Erythroblast (primary cell): Measurements from ENCODE around the gene MCRS1.

ENCODE experiments used
- DNase-seq, 2 experiments: peaks; one replicate each; lab custom pipeline; 2025; lab: John Stamatoyannopoulos, UW
- GATA1 ChIP-seq: IDR thresholded peaks from 2 replicates; pipeline ENCODE4 v1.6.1; 2011; ENCODE audit warnings: low read depth, mild to moderate bottlenecking, control low read depth, low read length, moderate library complexity
- POLR2A ChIP-seq: IDR thresholded peaks from 2 replicates; pipeline ENCODE4 v1.6.1; 2011; ENCODE audit warnings: mild to moderate bottlenecking, low read length

MCRS1 gene

DNA sequence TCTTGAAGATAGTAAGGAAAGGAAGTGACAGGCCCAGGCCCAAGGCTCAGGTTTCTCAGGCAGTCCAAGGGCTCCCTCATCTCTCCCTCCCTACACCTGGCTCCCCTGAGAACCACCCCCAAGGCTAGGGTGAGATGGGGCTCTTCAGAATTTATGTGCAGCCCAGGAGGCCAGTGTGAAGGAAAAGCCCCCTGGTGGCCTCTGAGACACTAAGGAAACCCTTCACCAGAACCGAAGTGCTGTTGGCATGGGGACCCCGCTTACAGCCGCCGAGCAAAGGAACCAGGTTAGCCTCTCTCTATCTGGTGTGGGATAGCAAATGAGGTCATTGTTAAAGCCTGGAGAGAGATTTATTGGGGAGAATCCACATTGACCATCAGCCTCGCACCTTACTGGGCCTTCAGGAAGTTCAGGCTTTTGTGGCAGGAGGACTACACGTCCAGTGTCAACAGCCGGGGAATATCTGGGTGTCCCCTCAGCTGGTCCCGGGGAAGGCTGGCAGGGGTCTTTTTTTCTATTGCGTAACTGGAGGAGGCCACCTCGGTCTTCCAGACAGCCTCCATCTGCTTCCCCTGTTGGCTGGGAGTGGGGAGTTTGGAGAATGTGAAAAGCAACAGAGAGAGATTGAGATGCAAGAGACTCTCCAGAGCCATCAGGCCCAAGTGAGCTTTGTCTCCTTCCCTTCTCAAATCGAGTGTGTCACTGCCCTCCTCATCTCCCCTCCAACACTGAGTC is 19.4 kb upstream of the MCRS1 start:
- peak in 1 of 2 experiments; percentile 6 for DNase-seq
- TF ChIP-seq POLR2A: no peak
- TF ChIP-seq GATA1: no peak

DNA sequence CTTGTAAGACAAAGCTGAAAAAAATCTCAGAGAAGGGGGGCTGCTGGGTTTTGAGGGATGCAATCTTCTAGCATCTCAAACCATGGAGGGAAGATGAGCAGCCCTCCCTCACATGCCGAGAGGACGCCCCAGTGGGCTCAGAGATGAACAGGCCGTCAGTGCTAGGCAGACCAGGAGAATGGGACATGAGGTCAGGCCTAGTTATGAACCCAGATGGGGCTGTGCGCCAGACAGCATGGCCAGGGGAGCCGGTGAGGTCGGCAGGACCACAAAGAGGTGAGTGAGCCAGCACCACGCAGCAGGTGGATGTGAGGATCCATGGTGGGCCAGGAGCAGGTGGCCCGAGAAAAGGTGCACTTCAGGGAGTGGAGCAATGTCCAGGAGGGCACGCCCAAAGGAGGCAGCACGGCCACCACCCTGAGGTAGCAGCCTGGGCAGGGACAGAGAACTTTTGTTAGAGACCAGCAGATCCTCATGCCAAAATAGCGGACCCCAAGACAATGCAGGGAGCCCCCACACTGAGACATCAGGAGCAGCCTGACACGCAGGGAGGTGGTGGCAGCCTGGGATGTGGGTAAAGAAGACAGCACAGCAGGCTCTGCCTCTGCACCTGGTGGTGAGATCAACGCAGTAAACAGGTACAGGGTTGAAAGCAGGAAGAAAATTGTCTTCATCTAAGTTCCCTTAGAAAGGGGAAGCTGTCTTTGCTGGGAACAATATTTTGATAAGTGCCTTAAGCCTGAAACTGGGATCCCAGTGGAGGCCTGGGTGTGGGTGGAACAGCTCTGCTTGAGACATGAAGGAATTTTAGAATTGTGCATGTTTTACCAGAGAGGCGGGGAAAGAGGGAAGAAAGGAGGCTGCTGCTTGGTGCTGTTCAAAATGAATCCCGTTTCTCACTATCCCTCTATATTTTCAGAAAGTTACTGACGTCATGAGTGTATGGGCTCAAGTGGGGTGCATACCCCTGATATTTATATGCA is 17.8 kb upstream of the MCRS1 start:
- TF ChIP-seq POLR2A (no peak), GATA1 (no peak)
- DNase-seq: no peak

DNA sequence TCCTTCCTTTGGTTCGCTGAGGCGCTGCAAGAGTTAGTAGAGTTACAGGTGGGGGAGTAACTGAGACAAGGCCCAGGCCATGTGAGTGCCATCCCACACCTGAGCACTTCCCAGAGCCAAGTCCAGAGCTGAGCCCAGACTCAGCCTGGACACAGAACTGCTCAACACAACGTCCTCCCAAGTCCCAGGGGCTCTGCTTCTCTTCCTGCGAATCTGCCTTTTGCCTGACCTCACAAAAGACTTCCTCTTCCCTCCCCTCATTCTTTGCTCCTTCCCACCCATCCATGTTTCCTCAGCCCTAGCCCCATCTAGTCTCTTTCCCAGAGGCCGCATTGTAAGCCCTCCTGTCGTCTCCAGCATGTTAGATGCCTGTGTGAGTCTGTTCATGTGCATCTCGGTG is 16.6 kb upstream of the MCRS1 start:
- no peak for DNase-seq
- no peak for TF ChIP-seq GATA1
- TF ChIP-seq POLR2A: no peak

DNA sequence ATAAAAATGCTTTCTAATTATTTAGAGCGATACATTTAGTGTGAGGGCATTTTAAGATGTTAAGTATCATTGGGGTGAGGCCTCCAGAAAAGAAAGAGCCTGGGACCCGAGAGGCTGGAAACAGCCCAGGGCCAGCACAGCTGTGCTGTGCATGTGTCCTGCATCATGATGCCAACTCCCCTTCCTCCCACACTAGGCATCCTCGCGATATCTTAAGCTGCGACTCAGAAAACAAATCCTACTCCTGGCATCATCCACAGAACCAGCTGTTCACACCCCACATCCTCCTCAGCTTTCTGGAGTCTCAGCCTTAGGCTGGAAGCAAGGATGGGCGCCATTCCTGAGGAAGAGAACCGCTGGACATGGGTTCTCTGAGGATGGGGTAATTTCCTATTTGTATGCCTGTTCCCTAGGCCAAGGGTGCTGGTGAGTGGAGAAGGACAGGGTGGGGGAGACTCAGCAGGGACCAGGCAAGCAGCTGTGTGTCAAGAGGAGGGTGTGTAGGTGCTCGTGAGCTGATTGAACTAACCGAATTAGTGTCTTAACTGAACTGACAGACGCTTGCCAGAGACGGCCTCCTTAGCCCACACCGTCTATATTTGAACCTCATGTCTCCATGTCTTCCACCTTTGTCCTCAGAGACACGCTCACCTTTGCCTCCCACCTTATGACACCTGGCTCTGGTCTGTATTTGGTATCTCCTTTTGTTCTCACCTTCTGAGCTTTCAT is 15.6 kb upstream of the MCRS1 start:
- DNase-seq: no peak

GRCh38 chr12:49582850-49583249 is 14.9 kb upstream of the MCRS1 start:
- TF ChIP-seq POLR2A: no peak
- TF ChIP-seq GATA1: no peak
- no peak for DNase-seq

More for the DNA sequence above, 15.6 kb upstream of the MCRS1 start:
- TF ChIP-seq GATA1: no peak
- no peak for TF ChIP-seq POLR2A

- no peak for DNase-seq
- TF ChIP-seq POLR2A (no peak), GATA1 (no peak)
Observed at GRCh38 chr12:49582201-49582600, 14.3 kb upstream of the MCRS1 start.

DNA sequence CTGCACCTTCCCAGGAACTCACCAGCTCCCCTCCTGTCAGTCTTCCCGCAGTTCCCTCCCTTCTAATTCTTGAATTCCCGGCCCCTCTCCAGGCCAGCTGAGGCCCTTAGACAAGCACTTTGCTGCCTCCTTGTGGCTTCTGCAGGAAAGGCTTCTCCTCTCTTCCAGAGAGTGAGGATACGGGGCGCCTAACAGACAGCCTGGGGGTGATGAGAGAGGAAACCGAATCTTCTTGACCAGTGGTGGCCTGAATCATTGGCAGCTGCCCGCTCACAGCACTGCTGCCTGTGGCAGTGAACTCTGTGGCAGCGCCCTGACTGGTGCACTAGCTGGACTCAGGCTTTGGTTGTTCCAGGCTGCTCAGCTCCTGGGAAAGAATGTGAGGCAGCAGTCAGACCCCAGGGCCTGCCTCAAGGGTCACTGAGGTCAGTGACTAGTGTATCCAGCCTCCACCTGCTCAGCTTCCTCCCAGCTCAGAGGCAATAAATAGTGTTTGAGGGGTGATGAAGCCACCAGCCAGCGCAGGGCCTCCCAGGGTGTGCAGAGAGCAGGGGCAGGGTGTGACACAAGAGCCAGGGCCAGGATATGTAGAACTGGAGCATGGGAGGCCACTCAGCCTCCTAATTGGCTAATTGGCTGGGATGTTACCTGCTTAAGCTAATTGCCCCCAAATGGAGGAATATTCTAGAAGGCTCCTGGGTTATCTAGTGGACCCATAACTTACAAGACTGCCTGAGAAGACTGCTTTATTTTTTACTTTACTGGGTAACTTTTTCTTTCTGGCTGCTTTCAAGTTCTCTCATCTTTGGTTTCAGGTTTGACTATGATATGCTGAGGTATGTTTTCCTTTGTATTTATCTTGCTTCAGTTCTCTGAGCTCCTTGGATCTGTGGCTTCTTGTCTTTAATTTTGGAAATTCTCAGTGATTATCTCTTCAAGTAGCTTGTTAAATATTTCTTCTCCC is 12.9 kb upstream of the MCRS1 start:
- TF ChIP-seq POLR2A (no peak), GATA1 (no peak)
- peak; percentile 54 to 74 for DNase-seq

DNA sequence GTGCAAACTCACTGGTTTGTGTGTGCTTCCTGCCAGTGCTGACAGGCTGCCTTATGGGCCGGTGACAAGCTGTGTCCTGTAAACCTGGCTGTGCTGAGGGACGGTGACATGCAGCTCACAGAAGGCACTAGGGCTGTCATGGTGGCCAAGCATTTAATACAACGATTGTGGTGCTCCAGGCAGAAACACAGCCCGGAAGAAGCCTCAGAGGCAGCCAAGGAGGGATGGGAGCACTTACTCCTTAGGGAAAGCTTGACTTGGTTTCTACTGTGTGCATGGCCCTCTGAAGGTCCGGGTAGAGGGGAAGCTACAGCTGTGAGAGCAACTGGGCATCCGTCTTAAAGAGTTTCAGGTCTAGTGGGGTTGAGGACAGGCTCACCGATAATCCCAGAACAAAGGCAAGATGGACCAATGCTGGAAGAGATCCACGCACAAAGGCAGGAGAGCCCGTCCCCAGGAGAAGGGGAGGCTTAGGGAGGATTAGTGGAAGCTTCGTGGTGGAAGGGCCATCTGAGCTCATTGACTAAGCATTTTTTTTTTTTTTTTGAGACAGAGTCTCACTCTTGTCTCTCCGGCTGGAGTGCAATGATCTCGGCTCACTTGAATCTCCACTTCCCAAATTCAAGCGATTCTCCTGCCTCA is 10.7 kb upstream of the MCRS1 start:
- TF ChIP-seq POLR2A: no peak
- no peak for TF ChIP-seq GATA1
- DNase-seq: no peak

DNA sequence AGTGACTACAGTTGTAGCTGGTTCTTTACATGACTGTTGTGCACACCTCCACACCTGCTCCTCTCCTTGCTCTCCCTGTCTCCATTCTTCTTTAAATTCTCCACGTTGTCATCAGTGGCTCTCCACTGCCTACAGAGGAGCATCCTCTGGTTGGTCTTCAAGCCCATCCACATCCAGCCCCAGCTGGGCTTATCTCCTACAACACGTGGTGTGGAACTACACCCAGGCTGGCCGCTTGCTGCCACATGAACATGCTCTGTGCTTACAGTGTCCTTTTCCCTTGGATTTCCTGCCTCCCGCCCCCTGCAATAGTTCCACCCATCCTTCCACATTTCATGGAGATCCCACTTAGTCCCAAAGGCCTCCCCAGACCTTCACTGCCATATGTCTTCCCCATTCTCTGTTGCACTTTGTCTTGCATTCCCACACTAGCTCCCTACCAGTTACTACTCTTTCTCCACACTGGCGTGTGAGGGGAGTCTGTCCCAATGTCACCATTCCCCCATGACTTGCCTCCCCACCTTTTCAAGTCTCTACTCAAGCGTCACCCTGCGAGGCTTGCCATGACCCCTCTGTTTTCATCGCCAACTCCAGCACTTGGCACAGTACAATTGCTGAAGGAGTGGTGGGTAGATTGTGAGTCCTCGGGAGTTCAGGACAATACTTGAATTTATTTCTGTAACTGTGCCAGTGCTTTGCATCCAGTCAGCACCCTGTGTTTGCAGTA is 9.8 kb upstream of the MCRS1 start:
- TF ChIP-seq POLR2A (no peak), GATA1 (no peak)
- peak; percentile 49 to 67 for DNase-seq

DNA sequence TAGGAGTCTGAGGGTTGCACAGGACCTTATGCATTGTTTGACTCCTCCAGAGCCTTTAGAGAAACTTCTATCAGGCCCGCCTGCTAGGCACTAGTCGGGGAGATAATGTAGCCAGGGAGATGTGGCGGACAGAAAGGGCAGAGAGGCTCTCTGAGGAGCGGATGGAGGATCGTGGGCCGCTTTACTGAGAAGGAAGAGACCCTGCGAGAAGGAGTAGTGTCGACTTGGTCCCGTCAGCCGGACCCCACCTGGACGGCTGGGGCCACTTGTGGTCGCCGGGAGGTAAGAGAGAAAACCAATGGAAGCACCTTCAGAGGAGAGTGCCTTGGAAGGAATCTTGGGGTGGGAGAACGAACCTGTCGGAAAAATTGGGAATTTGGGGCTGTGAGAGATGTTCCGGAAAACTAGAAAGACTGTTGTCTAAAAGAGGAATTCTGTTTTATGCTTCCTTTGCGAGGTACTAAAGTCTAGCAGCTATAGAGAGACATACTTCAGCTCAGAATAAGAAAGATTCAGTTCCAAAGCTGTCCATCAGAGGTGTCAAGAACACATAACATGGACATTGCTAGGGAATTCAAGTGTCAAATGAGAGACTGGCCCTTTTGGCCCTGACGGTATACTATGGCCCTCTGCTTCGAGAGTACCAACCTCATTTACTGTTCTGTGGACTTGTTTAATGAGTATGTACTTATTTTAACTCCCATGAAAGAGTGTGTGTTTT is 660 bp upstream of the MCRS1 start:
- TF ChIP-seq POLR2A (no peak), GATA1 (no peak)
- DNase-seq: peak; percentile 47 to 75

DNA sequence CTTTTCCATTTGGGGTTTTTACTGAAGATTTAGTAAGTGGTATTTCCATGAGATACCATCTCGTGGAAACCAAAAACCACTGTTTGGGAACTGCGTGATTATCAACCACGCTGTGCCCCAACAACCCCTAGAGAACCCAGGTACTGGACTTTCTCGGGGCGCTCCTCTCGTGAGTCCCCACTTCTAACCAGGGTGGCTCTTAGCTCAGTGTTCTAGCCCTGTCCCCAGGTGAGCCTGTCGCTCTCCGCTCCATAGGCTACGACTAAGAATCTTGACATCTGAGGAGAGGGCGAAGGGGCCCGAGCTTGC is 686 bp downstream of the MCRS1 start:
- no peak for TF ChIP-seq GATA1
- no peak for TF ChIP-seq POLR2A
- DNase-seq: no peak

GRCh38 chr12:49566361-49566760 is 1.6 kb downstream of the MCRS1 start:
- TF ChIP-seq POLR2A (no peak), GATA1 (no peak)
- DNase-seq: no peak
